IMR-90 (cell line): Measurements from ENCODE around the gene SLC25A51. TPM values are rescaled to one million over a fixed set of nuclear protein-coding genes. Genes with fewer than 3 reads are reported as not detected.

ENCODE experiments used
- ATAC-seq: fragments of 200-7000 bp; cut with Tn5 transposase; 2 replicates; pipeline ENCODE4 v1.9.1; 2020; ENCODE audit warnings: low read depth, mild to moderate bottlenecking, moderate library complexity
- BruUV-seq: library from RNA; stranded (reverse); fragments of 400-500 nt; replicated peaks from 2 replicates; lab custom pipeline; 2021; lab: Mats Ljungman, UMichigan
- CTCF ChIA-PET: fragments of 300-600 bp; formaldehyde crosslinking; extraction: SDS; loops from one replicate; lab custom pipeline; 2021; ENCODE audit warnings: antibody characterized with exemption; lab: Yijun Ruan, JAX
- POLR2A ChIA-PET: fragments of 300-600 bp; sonication (Branson Sonifier 250); formaldehyde crosslinking; loops from one replicate; lab custom pipeline; 2022; ENCODE audit warnings: antibody characterized with exemption; ENCODE audit not compliant: unreplicated experiment; lab: Charles Lee
- DNase-seq: peaks from one replicate; pipeline ENCODE4 v3.0.0; 2013
- H2AFZ ChIP-seq: replicated peaks from 2 replicates; pipeline ENCODE3; 2013; ENCODE audit warnings: low read length, mild to moderate bottlenecking; ENCODE audit not compliant: poor library complexity
- H2AK5ac ChIP-seq: 2 replicates; pipeline ENCODE4 v1.6.1; 2013; ENCODE audit warnings: low read depth, low read length, inconsistent platforms
- H2AK9ac ChIP-seq: replicated peaks from 2 replicates; pipeline ENCODE3; 2013; ENCODE audit warnings: mild to moderate bottlenecking, low read depth, low read length, moderate library complexity; ENCODE audit not compliant: poor library complexity
- H2BK120ac ChIP-seq: 2 replicates; pipeline ENCODE4 v1.6.1; 2013; ENCODE audit warnings: low read depth, low read length, inconsistent platforms
- H2BK15ac ChIP-seq: 3 replicates; pipeline ENCODE4 v1.6.1; 2013; ENCODE audit warnings: low read depth, low read length, inconsistent platforms
- H2BK20ac ChIP-seq: 2 replicates; pipeline ENCODE4 v1.6.1; 2013; ENCODE audit warnings: low read depth, mild to moderate bottlenecking, inconsistent platforms, low read length, moderate library complexity
- H2BK5ac ChIP-seq: 2 replicates; pipeline ENCODE4 v1.6.1; 2013; ENCODE audit warnings: mild to moderate bottlenecking, low read depth, low read length, inconsistent platforms; ENCODE audit not compliant: poor library complexity, severe bottlenecking
- H3K14ac ChIP-seq: replicated peaks from 2 replicates; pipeline ENCODE4 v1.6.1; 2013; ENCODE audit warnings: low read depth, low read length, inconsistent platforms
- H3K18ac ChIP-seq: 2 replicates; pipeline ENCODE4 v1.6.1; 2013; ENCODE audit warnings: low read depth, low read length, control low read depth
- H3K23ac ChIP-seq: 2 replicates; pipeline ENCODE4 v1.6.1; 2013; ENCODE audit warnings: low read depth, low read length, inconsistent platforms
- H3K27ac ChIP-seq: 2 replicates; pipeline ENCODE4 v1.5.1; 2013; ENCODE audit warnings: mild to moderate bottlenecking, control low read depth, low read length; ENCODE audit not compliant: insufficient read depth
- H3K27me3 ChIP-seq: 2 replicates; pipeline ENCODE4 v1.6.1; 2013; ENCODE audit warnings: low read length; ENCODE audit not compliant: control insufficient read depth, insufficient read depth
- H3K36me3 ChIP-seq: 2 replicates; pipeline ENCODE4 v1.6.1; 2013; ENCODE audit warnings: low read length, mixed read lengths; ENCODE audit not compliant: control insufficient read depth, insufficient read depth
- H3K4ac ChIP-seq: 2 replicates; pipeline ENCODE4 v1.6.1; 2013; ENCODE audit warnings: low read depth, low read length, inconsistent platforms
- H3K4me1 ChIP-seq: 2 replicates; pipeline ENCODE4 v1.6.1; 2013; ENCODE audit warnings: low read length, mixed read lengths; ENCODE audit not compliant: control insufficient read depth, insufficient read depth
- H3K4me2 ChIP-seq: 2 replicates; pipeline ENCODE4 v1.6.1; 2013; ENCODE audit warnings: low read depth, mild to moderate bottlenecking, control low read depth, low read length, moderate library complexity
- H3K4me3 ChIP-seq: 2 replicates; pipeline ENCODE4 v1.5.1; 2013; ENCODE audit warnings: low read depth, mild to moderate bottlenecking, control low read depth, low read length, moderate library complexity; ENCODE audit not compliant: insufficient read depth
- H3K56ac ChIP-seq: 2 replicates; pipeline ENCODE4 v1.6.1; 2013; ENCODE audit warnings: low read length, inconsistent platforms; ENCODE audit not compliant: insufficient read depth; ENCODE audit errors: extremely low read depth
- H3K79me1 ChIP-seq, 2 experiments: 2 replicates each; pipeline ENCODE4 v1.6.1; 2013; ENCODE audit warnings: low read length in 2 of 2, inconsistent platforms in 1 of 2, low read depth in 1 of 2
- H3K9ac ChIP-seq: 2 replicates; pipeline ENCODE4 v1.6.1; 2013; ENCODE audit warnings: low read depth, low read length, control low read depth
- H3K9me1 ChIP-seq: 2 replicates; pipeline ENCODE4 v1.6.1; 2013; ENCODE audit warnings: low read length, inconsistent platforms; ENCODE audit not compliant: insufficient read depth
- H3K9me3 ChIP-seq: 2 replicates; pipeline ENCODE4 v1.6.1; 2013; ENCODE audit warnings: low read length; ENCODE audit not compliant: control insufficient read depth, insufficient read depth
- H4K20me1 ChIP-seq: 2 replicates; pipeline ENCODE4 v1.6.1; 2013; ENCODE audit warnings: low read length, inconsistent platforms; ENCODE audit not compliant: insufficient read depth
- H4K5ac ChIP-seq: 2 replicates; pipeline ENCODE4 v1.6.1; 2013; ENCODE audit warnings: mild to moderate bottlenecking, low read depth, low read length, control low read depth
- H4K8ac ChIP-seq, 2 experiments: 2 replicates each; pipeline ENCODE4 v1.6.1; 2013; ENCODE audit warnings: low read depth in 2 of 2, low read length in 2 of 2, control low read depth in 1 of 2, inconsistent platforms in 1 of 2
- H4K91ac ChIP-seq: 2 replicates; pipeline ENCODE4 v1.6.1; 2013; ENCODE audit warnings: low read depth, low read length, inconsistent platforms; ENCODE audit not compliant: insufficient read depth
- CEBPB ChIP-seq: IDR thresholded peaks from 2 replicates; pipeline ENCODE4 v1.6.1; 2012; ENCODE audit warnings: low read depth, low read length, improper control_type of control experiment
- MAFK ChIP-seq: IDR thresholded peaks from 2 replicates; pipeline ENCODE4 v1.6.1; 2012; ENCODE audit warnings: low read depth, low read length, improper control_type of control experiment
- RFX5 ChIP-seq: IDR thresholded peaks from 2 replicates; pipeline ENCODE4 v1.8.0; 2012; ENCODE audit warnings: low read depth, mild to moderate bottlenecking, low read length, moderate library complexity
- USF2 ChIP-seq: fragments of 150-350 bp; IDR thresholded peaks from 2 replicates; pipeline ENCODE4 v1.6.1; 2017; ENCODE audit warnings: mild to moderate bottlenecking, antibody characterized with exemption, low read length, low read depth
- WGBS, 2 experiments: methylation state at CpG; one replicate each; pipeline versions ENCODE4 v1.1.5 to v1.1.7; 2013; ENCODE audit warnings: missing lambda C conversion rate in 2 of 2; ENCODE audit not compliant: insufficient read length in 1 of 2; ENCODE audit errors: extremely low coverage in 2 of 2; 5-methylcytosine and 5-hydroxymethylcytosine counted together
- dilution Hi-C: fragments of 300-500 bp; cut with HindIII; formaldehyde crosslinking; loops from one replicate; pipeline ENCODE4 v1.14.3; 2018; ENCODE audit warnings: low sequenced_read_pairs; ENCODE audit not compliant: unreplicated experiment
- in situ Hi-C: fragments of 300-500 bp; cut with MboI; formaldehyde crosslinking; loops from 3 replicates; pipeline ENCODE4 v1.14.3; 2019; ENCODE audit warnings: low sequenced_read_pairs, inconsistent platforms, mixed read lengths
- intact Hi-C: fragments of 100-400 bp; cut with micrococcal nuclease; formaldehyde crosslinking; loops from 2 replicates; pipeline ENCODE4 v1.10.0; 2022
- polyA plus RNA-seq, 3 experiments: library from polyadenylated mRNA; depleted of rRNA; stranded (reverse); fragments of >200 nt; gene quantifications; 2 replicates each; pipeline ENCODE4 v1.2.3, GENCODE V29; 2012; ENCODE audit warnings: low replicate concordance in 1 of 3
- total RNA-seq: library from RNA; depleted of rRNA; stranded (reverse); fragments of >200 nt; gene quantifications from 2 replicates; pipeline ENCODE4 v1.2.3, GENCODE V29; 2012

Gene SLC25A51
- total and polyA plus RNA-seq, 2 of the 4 experiments (the other 2 are of a cell fraction), result 14.1 to 81.6 TPM

DNA sequence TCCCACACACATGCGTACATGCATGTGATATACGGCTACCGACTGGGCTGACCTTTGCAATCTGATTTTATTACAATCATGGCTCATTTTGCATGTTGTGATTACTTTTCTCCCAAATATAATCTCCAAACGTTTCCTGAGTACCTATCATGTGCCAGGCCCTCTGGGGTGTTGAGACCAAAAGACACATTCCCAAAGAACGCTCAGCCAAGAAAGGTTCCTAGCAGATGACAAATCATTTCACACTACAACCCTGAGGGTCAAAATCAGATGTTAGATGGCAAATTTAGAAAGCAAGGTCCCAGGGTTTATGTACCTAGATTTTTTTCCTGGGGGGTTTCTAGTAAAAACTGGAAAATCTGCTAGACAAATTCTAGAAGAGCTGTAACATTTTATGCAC is 32.4 kb upstream of the SLC25A51 start:
- Histone ChIP-seq H3K79me1 (peaks cover 47 to 91% of the 10 kb centered on the region in 2 experiments), H3K14ac (peak overlapping the region; percentile 85), H2BK120ac (peak overlapping the region; percentile 98; the same call in 1 of the 2 replicates), H3K27me3 (no peaks in the 10 kb centered on the region), H4K5ac (peak overlapping the region; percentile 38; the same call in 1 of the 2 replicates), H2AFZ (no peak overlapping the region), H3K4me3 (no peak overlapping the region), H3K9ac (no peak overlapping the region; the same call in 1 of the 2 replicates), H4K20me1 (no peaks in the 10 kb centered on the region), H3K27ac (no peak overlapping the region), H2AK9ac (no peak overlapping the region), H4K91ac (peak overlapping the region; percentile 88; the same call in 1 of the 2 replicates), H3K4ac (peak overlapping the region; percentile 99), H3K18ac (no peak overlapping the region; the same call in 1 of the 2 replicates), H2AK5ac (0 out of 2 replicates have a peak overlapping the region, but pooled peaks have one; percentile 29), H3K4me1 (peaks cover 31% of the 10 kb centered on the region), H3K9me3 (no peaks in the 10 kb centered on the region), H3K4me2 (no peak overlapping the region), H3K23ac (peak overlapping the region; percentile 95), H4K8ac (peak overlapping the region; percentile 33 to 64; a peak in 2 of 4 replicates), H2BK20ac (peak overlapping the region; percentile 95), H2BK15ac (peak overlapping the region; percentile 92; the same call in 1 of the 3 replicates), H3K9me1 (peaks cover 30% of the 10 kb centered on the region), H3K56ac (peak overlapping the region; percentile 91; the same call in 1 of the 2 replicates), H2BK5ac (peak overlapping the region; percentile 85), H3K36me3 (peaks cover 19% of the 10 kb centered on the region)
- TF ChIP-seq MAFK (no peak), USF2 (no peak), CEBPB (no peak), RFX5 (no peak)
- BruUV-seq, result no TSS peak
- DNase-seq, result no peak
- dilution Hi-C loops, result loop anchor here (25.0 kb wide), 1 partner anchor 126 kb away; the partner anchor contains the start of gene SHB
- intact Hi-C loops, result no loop called here
- in situ Hi-C loops, result no loop called here
- ChIA-PET POLR2A (interaction anchor here (0.9 kb wide), 1 partner anchor 456 kb away, joined by 4 read pairs; the partner anchor contains the start of gene ALDH1B1), CTCF (no interaction called here)
- no peak for ATAC-seq
- 75% methylated on average over 3 of the region's 5 CpGs; no CpG with 5 or more reads in 1 of the 2 experiments for WGBS, 2 experiments
